Stomach (tissue), 4 donors: ENCODE data around the gene AMPD2.

Source experiments
- POLR2A ChIP-seq, 4 donors: fragments of 450-650 bp; IDR thresholded peaks; one replicate each; pipeline ENCODE4 v1.6.1; 2016; ENCODE audit warnings: antibody characterized with exemption in 4 of 4, control low read depth in 2 of 4, mild to moderate bottlenecking in 1 of 4, moderate library complexity in 1 of 4
- TF ChIP-seq, protein P1 (sequence below), 7 experiments: fragments of 450-650 bp in 4 of 7; fragments of 200-600 bp in 3 of 7; sonication (generic) in 3 of 7; IDR thresholded peaks; one replicate each; pipeline ENCODE4 v1.5.1; 2016 to 2019; ENCODE audit warnings: antibody characterized with exemption in 7 of 7, control low read depth in 2 of 7, mild to moderate bottlenecking in 1 of 7

DNA sequence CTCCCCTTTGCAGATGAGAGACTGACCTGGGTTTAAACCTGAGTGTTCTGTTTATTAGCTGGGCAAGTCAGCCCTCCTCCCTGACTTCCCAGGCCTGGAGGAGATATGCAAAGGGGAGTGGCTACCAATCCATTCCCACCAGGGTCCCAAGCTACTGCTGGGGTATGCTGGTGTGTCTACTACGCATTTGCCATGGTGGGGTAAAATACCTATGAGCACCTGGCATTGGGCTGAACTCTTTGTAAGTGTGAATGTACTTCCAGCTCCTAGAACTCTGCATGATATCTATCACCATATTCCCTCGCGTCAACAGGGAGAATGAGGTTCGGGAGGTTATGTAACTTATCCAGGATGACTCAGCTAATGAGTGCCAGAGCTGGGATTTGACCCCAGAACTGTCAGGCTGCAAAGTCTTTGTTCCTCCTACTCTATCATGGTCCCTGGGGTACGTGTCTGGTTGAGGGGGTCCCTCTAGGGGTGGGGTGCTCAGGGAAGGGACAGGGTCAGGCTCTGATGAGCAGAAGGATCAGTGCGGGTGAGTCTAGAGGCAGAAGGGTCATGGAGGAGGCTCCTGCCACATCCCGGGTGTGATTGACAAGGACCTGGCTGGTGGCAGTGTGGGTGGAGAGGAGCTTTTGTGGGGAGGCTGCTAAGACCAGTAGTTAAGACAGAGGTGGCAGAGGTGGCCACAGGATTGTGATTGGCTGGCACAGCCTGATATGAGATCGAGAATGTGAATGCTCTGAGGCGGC, 16.7 kb downstream of the AMPD2 start:
- TF ChIP-seq, protein P1, sequence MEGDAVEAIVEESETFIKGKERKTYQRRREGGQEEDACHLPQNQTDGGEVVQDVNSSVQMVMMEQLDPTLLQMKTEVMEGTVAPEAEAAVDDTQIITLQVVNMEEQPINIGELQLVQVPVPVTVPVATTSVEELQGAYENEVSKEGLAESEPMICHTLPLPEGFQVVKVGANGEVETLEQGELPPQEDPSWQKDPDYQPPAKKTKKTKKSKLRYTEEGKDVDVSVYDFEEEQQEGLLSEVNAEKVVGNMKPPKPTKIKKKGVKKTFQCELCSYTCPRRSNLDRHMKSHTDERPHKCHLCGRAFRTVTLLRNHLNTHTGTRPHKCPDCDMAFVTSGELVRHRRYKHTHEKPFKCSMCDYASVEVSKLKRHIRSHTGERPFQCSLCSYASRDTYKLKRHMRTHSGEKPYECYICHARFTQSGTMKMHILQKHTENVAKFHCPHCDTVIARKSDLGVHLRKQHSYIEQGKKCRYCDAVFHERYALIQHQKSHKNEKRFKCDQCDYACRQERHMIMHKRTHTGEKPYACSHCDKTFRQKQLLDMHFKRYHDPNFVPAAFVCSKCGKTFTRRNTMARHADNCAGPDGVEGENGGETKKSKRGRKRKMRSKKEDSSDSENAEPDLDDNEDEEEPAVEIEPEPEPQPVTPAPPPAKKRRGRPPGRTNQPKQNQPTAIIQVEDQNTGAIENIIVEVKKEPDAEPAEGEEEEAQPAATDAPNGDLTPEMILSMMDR (IDR thresholded peaks at IDR 0.05), result no peak
- no peak for TF ChIP-seq POLR2A (IDR thresholded peaks at IDR 0.05)
